ENCODE results near the gene AMMECR1.

The AMMECR1 gene

GRCh38 chrX:110213183-110213582 lies 104.7 kb downstream of the AMMECR1 start:
- H3K4me3 ChIP-seq (ENCODE audit: low read length, poor library complexity, severe bottlenecking) = no peak overlapping the region
- no peak overlapping the region for H2AFZ ChIP-seq (ENCODE audit: low read length)
- no peaks in the 10 kb centered on the region for H3K79me2 ChIP-seq (ENCODE audit: insufficient read depth, low read length)
- no peaks in the 10 kb centered on the region for H3K9me2 ChIP-seq (replicated peaks; ENCODE audit: low read depth, low read length)
- H3K36me3 ChIP-seq (ENCODE audit: insufficient read depth, low read length) = no peaks in the 10 kb centered on the region
- H3K9me3 ChIP-seq (ENCODE audit: insufficient read depth, low read depth, low read length) = no peaks in the 10 kb centered on the region
- H3K4me2 ChIP-seq (ENCODE audit: low read depth, low read length, poor library complexity, severe bottlenecking) = no peak overlapping the region
- no peaks in the 10 kb centered on the region for H3K27me3 ChIP-seq (ENCODE audit: insufficient read depth, low read length, poor library complexity, severe bottlenecking)
- no peak overlapping the region for H3K9ac ChIP-seq (ENCODE audit: low read depth, low read length, poor library complexity, severe bottlenecking)
- H3F3A ChIP-seq (ENCODE audit: low read depth) = no peaks in the 10 kb centered on the region
- TF ChIP-seq EZH2phosphoT487 (IDR thresholded peaks at IDR 0.05; ENCODE audit: borderline replicate concordance) = no peak
- no peak for TF ChIP-seq CTCF (conservative IDR thresholded peaks at IDR 0.05; ENCODE audit: low read length)
- H4K20me1 ChIP-seq (ENCODE audit: insufficient read depth, low read length, poor library complexity, severe bottlenecking) = no peaks in the 10 kb centered on the region
- H3K4me1 ChIP-seq (ENCODE audit: insufficient read depth, low read length, poor library complexity, severe bottlenecking) = peaks cover 15% of the 10 kb centered on the region

DNA sequence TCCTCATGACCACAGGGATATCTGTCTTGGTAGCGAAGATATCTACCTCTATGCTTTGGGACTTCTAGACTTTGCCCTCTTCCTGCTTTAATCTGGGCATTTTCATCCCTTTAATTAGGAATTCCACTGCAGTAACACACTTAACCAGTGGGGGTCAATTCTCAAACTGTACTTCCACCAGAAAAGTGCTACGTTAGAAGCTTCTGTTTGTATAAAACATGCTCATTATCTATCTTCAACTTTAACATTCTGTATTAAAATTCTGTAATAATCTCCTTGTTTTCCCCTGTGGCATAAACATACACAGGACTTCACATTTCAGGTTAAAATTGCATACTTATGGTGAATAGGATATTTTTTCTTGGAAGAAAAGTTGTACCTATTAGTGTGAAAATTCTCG lies 105.6 kb downstream of the AMMECR1 start:
- Histone ChIP-seq H3K4me3 (ENCODE audit: low read length, poor library complexity, severe bottlenecking) (no peak overlapping the region), H3K9ac (ENCODE audit: low read depth, low read length, poor library complexity, severe bottlenecking) (no peak overlapping the region), H3K27me3 (ENCODE audit: insufficient read depth, low read length, poor library complexity, severe bottlenecking) (no peaks in the 10 kb centered on the region), H3K36me3 (ENCODE audit: insufficient read depth, low read length) (no peaks in the 10 kb centered on the region), H3K4me1 (ENCODE audit: insufficient read depth, low read length, poor library complexity, severe bottlenecking) (peaks cover 8% of the 10 kb centered on the region), H2AFZ (ENCODE audit: low read length) (no peak overlapping the region), H3K4me2 (ENCODE audit: low read depth, low read length, poor library complexity, severe bottlenecking) (no peak overlapping the region), H3K9me3 (ENCODE audit: insufficient read depth, low read depth, low read length) (no peaks in the 10 kb centered on the region), H4K20me1 (ENCODE audit: insufficient read depth, low read length, poor library complexity, severe bottlenecking) (no peaks in the 10 kb centered on the region), H3K79me2 (ENCODE audit: insufficient read depth, low read length) (no peaks in the 10 kb centered on the region), H3F3A (ENCODE audit: low read depth) (no peaks in the 10 kb centered on the region), H3K9me2 (replicated peaks; ENCODE audit: low read depth, low read length) (no peaks in the 10 kb centered on the region)
- TF ChIP-seq CTCF (conservative IDR thresholded peaks at IDR 0.05; ENCODE audit: low read length) (peak; percentile 33; the same call in 1 of the 2 replicates), EZH2phosphoT487 (IDR thresholded peaks at IDR 0.05; ENCODE audit: borderline replicate concordance) (no peak)

DNA sequence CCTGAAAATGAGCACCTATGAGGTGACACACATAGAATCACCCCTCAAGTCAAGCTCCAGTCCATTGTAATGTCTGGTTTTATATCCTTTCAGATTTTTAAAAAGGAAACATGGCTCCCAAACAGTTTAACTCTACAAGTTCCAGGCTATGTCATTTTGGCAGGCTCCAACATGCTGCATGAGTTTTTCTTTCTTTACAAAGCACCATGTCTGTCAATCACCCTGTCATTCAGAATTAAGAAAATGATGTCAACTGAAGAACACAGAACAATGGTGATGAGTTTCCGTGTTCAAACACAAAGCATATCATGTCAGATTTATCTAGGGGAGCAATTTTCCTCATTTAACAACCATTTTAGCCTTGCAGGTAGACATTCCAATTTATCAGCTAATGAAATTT lies 106.5 kb downstream of the AMMECR1 start:
- Histone ChIP-seq H3K4me3 (ENCODE audit: low read length, poor library complexity, severe bottlenecking) (no peak overlapping the region), H3K27me3 (ENCODE audit: insufficient read depth, low read length, poor library complexity, severe bottlenecking) (no peaks in the 10 kb centered on the region), H3K4me1 (ENCODE audit: insufficient read depth, low read length, poor library complexity, severe bottlenecking) (peaks cover under 1% of the 10 kb centered on the region), H2AFZ (ENCODE audit: low read length) (no peak overlapping the region), H4K20me1 (ENCODE audit: insufficient read depth, low read length, poor library complexity, severe bottlenecking) (no peaks in the 10 kb centered on the region), H3K9ac (ENCODE audit: low read depth, low read length, poor library complexity, severe bottlenecking) (no peak overlapping the region), H3K4me2 (ENCODE audit: low read depth, low read length, poor library complexity, severe bottlenecking) (no peak overlapping the region), H3K9me3 (ENCODE audit: insufficient read depth, low read depth, low read length) (no peaks in the 10 kb centered on the region), H3F3A (ENCODE audit: low read depth) (no peaks in the 10 kb centered on the region), H3K79me2 (ENCODE audit: insufficient read depth, low read length) (no peaks in the 10 kb centered on the region), H3K9me2 (replicated peaks; ENCODE audit: low read depth, low read length) (no peaks in the 10 kb centered on the region), H3K36me3 (ENCODE audit: insufficient read depth, low read length) (no peaks in the 10 kb centered on the region)
- no peak for TF ChIP-seq CTCF (conservative IDR thresholded peaks at IDR 0.05; ENCODE audit: low read length)

Data from Loucy (cell line).